ENCODE measurements around the gene DPEP1. TPM values are rescaled to one million over a fixed set of nuclear protein-coding genes. Genes with fewer than 3 reads are reported as not detected.
A peak's percentile ranks its signal among the peaks of the same experiment; 100 is the strongest.

DPEP1 gene
- total RNA-seq, 6 donors from 2014 or later = 1.2 to 2.7 (median 1.5) TPM; not detected in 3

DNA sequence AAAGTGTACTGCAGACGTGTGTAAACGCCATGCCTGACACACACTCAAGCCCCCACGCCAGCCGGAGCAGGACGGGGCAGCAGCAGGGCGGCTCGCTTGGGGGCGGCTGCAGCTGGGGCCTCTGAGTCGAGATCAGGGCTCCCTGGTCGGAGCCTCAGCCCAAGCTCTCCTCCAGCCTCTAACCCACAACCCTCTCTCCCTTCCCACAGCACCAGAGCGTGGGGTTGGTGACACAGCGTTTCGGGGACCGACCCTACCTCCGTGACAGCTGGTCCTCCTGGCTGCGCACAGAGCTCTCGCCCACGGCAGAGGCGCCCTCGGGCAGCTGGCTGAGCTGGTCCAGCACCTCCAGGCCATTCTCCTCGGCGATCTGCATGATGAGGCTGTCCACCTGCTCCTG, 32.8 kb downstream of the DPEP1 start:
- Histone ChIP-seq H3K4me1 (peaks cover 4 to 8% (median 4%) of the 10 kb centered on the region in 4 donors), H3K27me3 (no peaks in the 10 kb centered on the region), H3K36me3 (peaks cover 16 to 63% (median 48%) of the 10 kb centered on the region in 4 donors), H3K4me3 (no peak overlapping the region), H3K9me3 (no peaks in the 10 kb centered on the region), H3K27ac (no peak overlapping the region)
- ATAC-seq (ENCODE audit: low FRiP score in 2 of 2) = no peak
- no peak for DNase-seq
- TF ChIP-seq POLR2AphosphoS5 (IDR thresholded peaks at IDR 0.05) (no peak), POLR2A (IDR thresholded peaks at IDR 0.05) (no peak), EP300 (IDR thresholded peaks at IDR 0.05) (no peak)
- TF ChIP-seq, protein P1, sequence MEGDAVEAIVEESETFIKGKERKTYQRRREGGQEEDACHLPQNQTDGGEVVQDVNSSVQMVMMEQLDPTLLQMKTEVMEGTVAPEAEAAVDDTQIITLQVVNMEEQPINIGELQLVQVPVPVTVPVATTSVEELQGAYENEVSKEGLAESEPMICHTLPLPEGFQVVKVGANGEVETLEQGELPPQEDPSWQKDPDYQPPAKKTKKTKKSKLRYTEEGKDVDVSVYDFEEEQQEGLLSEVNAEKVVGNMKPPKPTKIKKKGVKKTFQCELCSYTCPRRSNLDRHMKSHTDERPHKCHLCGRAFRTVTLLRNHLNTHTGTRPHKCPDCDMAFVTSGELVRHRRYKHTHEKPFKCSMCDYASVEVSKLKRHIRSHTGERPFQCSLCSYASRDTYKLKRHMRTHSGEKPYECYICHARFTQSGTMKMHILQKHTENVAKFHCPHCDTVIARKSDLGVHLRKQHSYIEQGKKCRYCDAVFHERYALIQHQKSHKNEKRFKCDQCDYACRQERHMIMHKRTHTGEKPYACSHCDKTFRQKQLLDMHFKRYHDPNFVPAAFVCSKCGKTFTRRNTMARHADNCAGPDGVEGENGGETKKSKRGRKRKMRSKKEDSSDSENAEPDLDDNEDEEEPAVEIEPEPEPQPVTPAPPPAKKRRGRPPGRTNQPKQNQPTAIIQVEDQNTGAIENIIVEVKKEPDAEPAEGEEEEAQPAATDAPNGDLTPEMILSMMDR (IDR thresholded peaks at IDR 0.05) = no peak
- WGBS, 2 donors = 89 to 95% methylated on average over 14 to 20 of the region's 22 CpGs

DNA sequence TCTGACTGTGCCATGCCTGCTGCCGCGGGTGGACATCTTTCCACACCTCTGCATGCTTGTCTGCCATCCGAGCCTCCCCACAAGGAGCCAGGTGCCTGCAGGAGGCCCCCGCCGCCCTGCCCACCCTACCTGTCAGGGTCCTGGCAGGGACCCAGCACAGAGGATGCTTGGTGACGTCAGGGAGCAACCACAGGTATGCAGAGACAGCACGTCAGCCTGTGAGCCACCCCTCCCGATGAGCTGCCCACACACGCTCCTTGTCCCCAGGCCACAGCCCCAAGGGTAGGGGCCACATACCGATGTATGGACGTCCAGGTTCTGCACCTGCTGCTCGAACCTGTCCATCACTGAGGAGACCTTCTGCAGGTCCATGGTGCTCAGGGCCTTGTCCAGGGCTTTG, 33.5 kb downstream of the DPEP1 start:
- 89 to 97% methylated on average over 10 to 11 of the region's 12 CpGs for WGBS, 2 donors
- Histone ChIP-seq H3K27ac (no peak overlapping the region), H3K36me3 (peaks cover 16 to 69% (median 51%) of the 10 kb centered on the region in 4 donors)

DNA sequence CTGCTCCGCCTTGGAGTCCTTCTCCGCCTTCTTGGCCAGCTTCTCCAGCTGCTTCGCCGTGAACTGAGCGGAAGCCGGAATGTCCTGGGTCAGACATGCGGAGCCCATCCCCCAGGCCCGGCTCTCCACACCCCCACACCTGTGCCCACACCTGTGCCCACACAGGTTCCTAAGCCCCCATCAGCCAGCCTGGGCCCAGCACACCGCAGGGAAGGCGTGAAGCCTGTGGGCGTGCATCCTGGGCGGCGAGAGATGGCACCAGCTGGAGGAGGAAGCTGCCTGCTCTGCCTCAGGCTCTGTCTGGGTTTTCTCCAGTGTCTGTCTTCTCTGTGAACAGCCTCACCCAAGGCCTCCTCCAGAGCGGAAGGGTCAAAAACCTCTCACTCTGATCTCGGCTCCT, 38.1 kb downstream of the DPEP1 start:
- H3K4me3 ChIP-seq = no peak overlapping the region
- 89 to 95% methylated on average over 15 of the region's 15 CpGs for WGBS, 2 donors
- no peaks in the 10 kb centered on the region for H3K9me3 ChIP-seq
- peaks cover 0 to 60% (median 30%) of the 10 kb centered on the region in 4 donors for H3K36me3 ChIP-seq
- no peak for TF ChIP-seq POLR2A (IDR thresholded peaks at IDR 0.05)
- TF ChIP-seq, protein P1 (IDR thresholded peaks at IDR 0.05) = no peak
- TF ChIP-seq EP300 (IDR thresholded peaks at IDR 0.05) = no peak
- no peak for TF ChIP-seq POLR2AphosphoS5 (IDR thresholded peaks at IDR 0.05)
- no peak overlapping the region for H3K27ac ChIP-seq
- H3K4me1 ChIP-seq = peaks cover 5 to 18% (median 9%) of the 10 kb centered on the region in 4 donors
- DNase-seq (no peak), ATAC-seq (ENCODE audit: low FRiP score in 2 of 2) (peak in 1 of 2 donors; percentile 25)
- no peaks in the 10 kb centered on the region for H3K27me3 ChIP-seq

More for the DNA sequence above, 33.5 kb downstream of the DPEP1 start:
- ATAC-seq (ENCODE audit: low FRiP score in 2 of 2) (no peak), DNase-seq (no peak)
- TF ChIP-seq POLR2A (IDR thresholded peaks at IDR 0.05) (no peak), POLR2AphosphoS5 (IDR thresholded peaks at IDR 0.05) (no peak), EP300 (IDR thresholded peaks at IDR 0.05) (no peak)
- TF ChIP-seq, protein P1 (IDR thresholded peaks at IDR 0.05) = no peak
- H3K4me1 ChIP-seq = peaks cover 0 to 2% (median 0%) of the 10 kb centered on the region in 4 donors
- no peaks in the 10 kb centered on the region for H3K27me3 ChIP-seq
- H3K9me3 ChIP-seq = no peaks in the 10 kb centered on the region
- no peak overlapping the region for H3K4me3 ChIP-seq

DNA sequence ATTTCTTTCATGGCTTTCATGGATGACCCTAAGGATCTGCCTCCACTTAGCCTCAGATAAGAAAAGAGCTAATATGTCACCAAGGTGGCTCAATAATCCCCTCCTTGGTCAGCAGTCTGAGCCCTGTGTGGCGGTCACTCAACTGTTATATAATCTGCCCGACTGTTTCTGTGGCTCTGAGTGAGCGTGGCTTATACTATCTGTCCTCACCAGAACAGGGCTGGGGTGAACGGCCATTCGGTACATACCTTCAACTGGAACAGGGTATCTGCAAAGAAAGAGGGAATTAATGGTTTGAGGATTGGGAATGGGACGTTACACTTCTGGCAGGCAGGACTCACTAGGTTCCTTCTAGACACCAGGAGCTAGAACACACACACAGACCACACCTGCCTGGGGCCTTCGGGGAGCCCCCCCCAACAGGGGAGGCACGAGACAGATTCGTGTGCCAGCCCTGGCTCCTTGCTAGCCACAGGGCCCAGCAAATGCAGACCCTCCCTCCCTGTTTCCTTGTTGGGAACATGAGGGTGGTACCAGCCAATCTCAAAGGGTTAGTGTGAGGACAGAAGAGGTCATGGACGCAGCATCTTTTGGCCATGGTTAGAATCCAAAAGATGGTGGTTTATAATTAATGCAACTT, 40.3 kb downstream of the DPEP1 start:
- H3K27ac ChIP-seq = no peak overlapping the region
- 90 to 92% methylated on average over 7 to 10 of the region's 10 CpGs for WGBS, 2 donors
- DNase-seq (no peak), ATAC-seq (ENCODE audit: low FRiP score in 2 of 2) (no peak)
- H3K4me3 ChIP-seq = no peak overlapping the region
- H3K27me3 ChIP-seq = no peaks in the 10 kb centered on the region
- no peak for TF ChIP-seq EP300 (IDR thresholded peaks at IDR 0.05)
- no peak for TF ChIP-seq POLR2AphosphoS5 (IDR thresholded peaks at IDR 0.05)
- no peak for TF ChIP-seq POLR2A (IDR thresholded peaks at IDR 0.05)
- no peaks in the 10 kb centered on the region for H3K9me3 ChIP-seq
- H3K4me1 ChIP-seq = peaks cover 16 to 29% (median 19%) of the 10 kb centered on the region in 4 donors
- peaks cover 0 to 45% (median 19%) of the 10 kb centered on the region in 4 donors for H3K36me3 ChIP-seq

DNA sequence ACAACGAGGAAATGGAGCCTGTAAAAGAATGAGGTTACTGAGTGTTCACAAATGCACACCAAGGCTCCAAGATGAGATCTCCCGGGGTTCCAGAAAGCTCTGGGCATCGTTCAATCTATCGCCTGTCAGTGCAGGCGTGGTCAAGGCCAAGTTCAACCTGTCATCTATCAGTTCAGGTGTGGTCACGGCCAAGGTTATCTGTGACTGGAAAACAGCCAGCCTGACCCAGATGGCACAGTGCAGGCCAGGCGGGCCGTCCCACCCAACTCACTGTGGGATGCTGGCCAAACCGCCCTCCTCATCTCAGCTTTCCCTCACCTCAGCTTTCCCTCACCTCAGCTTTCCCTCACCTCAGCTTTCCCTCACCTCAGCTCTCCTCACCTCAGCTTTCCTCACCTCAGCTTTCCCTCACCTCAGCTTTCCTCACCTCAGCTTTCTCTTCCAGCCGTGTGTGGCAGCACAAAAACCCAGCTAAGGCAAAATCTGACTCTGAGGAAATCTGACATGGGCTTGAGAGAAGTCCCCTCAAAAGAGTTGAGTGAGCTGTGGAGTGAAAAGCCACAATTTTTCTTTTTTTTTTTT, 41.7 kb downstream of the DPEP1 start:
- Histone ChIP-seq H3K4me1 (peaks cover 21 to 39% (median 28%) of the 10 kb centered on the region in 4 donors), H3K4me3 (no peak overlapping the region), H3K27ac (no peak overlapping the region), H3K36me3 (peaks cover 0 to 31% (median 10%) of the 10 kb centered on the region in 4 donors), H3K27me3 (no peaks in the 10 kb centered on the region), H3K9me3 (no peaks in the 10 kb centered on the region)
- no peak for DNase-seq
- TF ChIP-seq POLR2A (IDR thresholded peaks at IDR 0.05) = no peak
- TF ChIP-seq POLR2AphosphoS5 (IDR thresholded peaks at IDR 0.05) = no peak
- TF ChIP-seq, protein P1 (IDR thresholded peaks at IDR 0.05) = no peak
- TF ChIP-seq EP300 (IDR thresholded peaks at IDR 0.05) = no peak
- no peak for ATAC-seq (ENCODE audit: low FRiP score in 2 of 2)
- WGBS, 2 donors = 87 to 89% methylated on average over 10 of the region's 10 CpGs

Data from upper lobe of left lung (tissue), 6 donors.